HepG2 (cell line): ENCODE results near the gene CACNA2D1. TPM values are rescaled to one million over a fixed set of nuclear protein-coding genes. Genes with fewer than 3 reads are reported as not detected.
A peak's percentile ranks its signal among the peaks of the same experiment; 100 is the strongest.

Experiments used
- ATAC-seq: fragments of 200-7000 bp; cut with Tn5 transposase; 3 replicates; pipeline ENCODE4 v1.9.1; 2020; ENCODE audit warnings: mild to moderate bottlenecking, moderate library complexity
- BruUV-seq: library from RNA; stranded (reverse); fragments of 400-500 nt; replicated peaks from 2 replicates; lab custom pipeline; 2021; lab: Mats Ljungman, UMichigan
- CTCF ChIA-PET: fragments of 300-600 bp; formaldehyde crosslinking; extraction: SDS; loops from one replicate; lab custom pipeline; 2021; ENCODE audit warnings: low total read pairs, inconsistent platforms, low intra/inter-chr PET ratio; lab: Yijun Ruan, JAX
- POLR2A ChIA-PET: fragments of 350-600 bp; sonication (Branson Sonifier 250); formaldehyde crosslinking; loops from one replicate; lab custom pipeline; 2020; ENCODE audit warnings: antibody characterized with exemption, inconsistent platforms; lab: Yijun Ruan, JAX
- DNase-seq: peaks from one replicate; pipeline ENCODE4 v3.0.0-alpha.2; 2015; ENCODE audit warnings: low spot score
- FAIRE-seq: peaks from 3 replicates; lab custom pipeline; 2011; peaks lifted over from hg19 to GRCh38; lab: Jason Lieb, UNC
- H2AFZ ChIP-seq: one replicate; pipeline ENCODE4 v1.6.1; 2011; ENCODE audit warnings: low read length, inconsistent platforms
- H3K27ac ChIP-seq: fragments of 300-600 bp; 3 replicates; pipeline ENCODE4 v1.8.0; 2011; ENCODE audit warnings: mixed run types, mild to moderate bottlenecking, mixed read lengths, low read length, inconsistent platforms; ENCODE audit not compliant: insufficient read depth; ENCODE audit errors: extremely low read length
- H3K27me3 ChIP-seq, 2 experiments: fragments of 200-600 bp in 1 of 2; 2 replicates in 1 of 2; 3 replicates in 1 of 2; pipeline versions ENCODE4 v1.6.0 to v1.8.0; 2011; ENCODE audit warnings: low read length in 2 of 2, mild to moderate bottlenecking in 2 of 2, moderate library complexity in 2 of 2, inconsistent platforms in 1 of 2; ENCODE audit not compliant: insufficient read depth in 2 of 2, control insufficient read depth in 1 of 2
- H3K36me3 ChIP-seq, 2 experiments: fragments of 200-600 bp in 1 of 2; replicated peaks in 1 of 2; 2 replicates in 1 of 2; 3 replicates in 1 of 2; pipeline versions ENCODE4 v1.5.1 to v1.8.0; 2011; ENCODE audit warnings: low read length in 2 of 2, inconsistent platforms in 1 of 2; ENCODE audit not compliant: insufficient read depth in 2 of 2, control insufficient read depth in 1 of 2
- H3K4me1 ChIP-seq: 2 replicates; pipeline ENCODE4 v1.5.1; 2012; ENCODE audit warnings: low read length, inconsistent platforms; ENCODE audit not compliant: insufficient read depth
- H3K4me2 ChIP-seq: 2 replicates; pipeline ENCODE4 v1.6.0; 2011; ENCODE audit warnings: low read depth, low read length, inconsistent platforms
- H3K4me3 ChIP-seq, 3 experiments: fragments of 200-600 bp in 1 of 3; sonication (generic), shearing (Covaris generic) in 1 of 3; replicated peaks in 1 of 3; 2 replicates each; pipeline ENCODE4 v1.5.1; 2011 to 2016; ENCODE audit warnings: low read length in 3 of 3, inconsistent platforms in 2 of 3, low read depth in 2 of 3, mild to moderate bottlenecking in 2 of 3, control low read depth in 1 of 3, mixed read lengths in 1 of 3; ENCODE audit not compliant: insufficient read depth in 1 of 3
- H3K79me2 ChIP-seq: one replicate; pipeline ENCODE4 v1.6.1; 2011; ENCODE audit warnings: low read length, inconsistent platforms; ENCODE audit not compliant: insufficient read depth
- H3K9ac ChIP-seq: 2 replicates; pipeline ENCODE4 v1.6.0; 2011; ENCODE audit warnings: mild to moderate bottlenecking, low read depth, low read length, inconsistent platforms; ENCODE audit not compliant: insufficient read depth
- H3K9me3 ChIP-seq: 2 replicates; pipeline ENCODE4 v1.5.1; 2012; ENCODE audit warnings: mild to moderate bottlenecking, low read length
- H4K20me1 ChIP-seq: 2 replicates; pipeline ENCODE4 v1.6.0; 2011; ENCODE audit warnings: inconsistent platforms, mild to moderate bottlenecking, low read length, moderate library complexity; ENCODE audit not compliant: insufficient read depth
- IRX3 ChIP-seq: sonication (generic); formaldehyde crosslinking; IDR thresholded peaks from 2 replicates; pipeline ENCODE4 v1.8.1; 2023; ENCODE audit warnings: mild to moderate bottlenecking, low read depth, missing genetic modification reagents, borderline replicate concordance
- MAFF ChIP-seq: IDR thresholded peaks from 2 replicates; pipeline ENCODE4 v1.6.1; 2011; ENCODE audit warnings: low read depth, low read length, improper control_type of control experiment
- MAFK ChIP-seq, 2 experiments: IDR thresholded peaks in 1 of 2; conservative IDR thresholded peaks in 1 of 2; 2 replicates each; pipeline ENCODE4 v1.6.1; 2011; ENCODE audit warnings: improper control_type of control experiment in 2 of 2, low read length in 2 of 2
- RFXANK ChIP-seq: IDR thresholded peaks from 2 replicates; pipeline ENCODE4 v1.6.1; 2016
- SMYD3 ChIP-seq: sonication (generic); formaldehyde crosslinking; IDR thresholded peaks from 2 replicates; pipeline ENCODE4 v1.8.1; 2023; ENCODE audit warnings: mild to moderate bottlenecking, missing genetic modification reagents
- ZNF441 ChIP-seq: sonication (generic); formaldehyde crosslinking; IDR thresholded peaks from 2 replicates; pipeline ENCODE4 v1.7.0; 2021; ENCODE audit warnings: missing genetic modification reagents, borderline replicate concordance
- ZNF766 ChIP-seq: sonication (generic); formaldehyde crosslinking; IDR thresholded peaks from 2 replicates; pipeline ENCODE4 v1.5.0; 2020; ENCODE audit warnings: missing genetic modification reagents, borderline replicate concordance
- WGBS: methylation state at CpG from one replicate; pipeline ENCODE4 v1.1.6; 2017; ENCODE audit warnings: low lambda C conversion rate; 5-methylcytosine and 5-hydroxymethylcytosine counted together
- in situ Hi-C: cut with HindIII; loops from 2 replicates; pipeline ENCODE4 v1.10.0; 2017; ENCODE audit warnings: low pct_unique_long_range_greater_than_20kb; ENCODE audit not compliant: extremely low pct_ligation_motif_present
- intact Hi-C: fragments of 100-400 bp; cut with micrococcal nuclease; formaldehyde crosslinking; loops from one replicate; pipeline ENCODE4 v1.10.0; 2022; ENCODE audit not compliant: unreplicated experiment
- polyA plus RNA-seq, 8 experiments: library from polyadenylated mRNA; depleted of rRNA in 3 of 8; stranded (reverse) in 7 of 8; unstranded in 1 of 8; fragments of >200 nt; fragmentation: Illumina TruSeq in 4 of 8; extraction: Trizol in 4 of 8; gene quantifications; 2 replicates each; pipeline versions ENCODE4 v1.2.1 to v1.2.3, GENCODE V29; 2011 to 2016; ENCODE audit warnings: low read depth in 4 of 8, missing spikeins in 1 of 8, mixed read lengths in 1 of 8; ENCODE audit not compliant: insufficient read depth in 1 of 8
- total RNA-seq, 5 experiments: library from RNA; depleted of rRNA; stranded (reverse); fragments of >200 nt; fragmentation: Illumina TruSeq; extraction: Trizol; gene quantifications; 2 replicates each; pipeline ENCODE4 v1.2.3, GENCODE V29; 2016; ENCODE audit warnings: low read depth in 1 of 5
- TF ChIP-seq, protein P1 (sequence below): sonication (generic); formaldehyde crosslinking; IDR thresholded peaks from 2 replicates; pipeline ENCODE4 v1.4.0; 2020; ENCODE audit warnings: missing genetic modification reagents

The CACNA2D1 gene
- total and polyA plus RNA-seq, 2 of the 13 experiments (the other 11 are each of a cell fraction or from before 2014, with no cell fraction given) = not detected

DNA sequence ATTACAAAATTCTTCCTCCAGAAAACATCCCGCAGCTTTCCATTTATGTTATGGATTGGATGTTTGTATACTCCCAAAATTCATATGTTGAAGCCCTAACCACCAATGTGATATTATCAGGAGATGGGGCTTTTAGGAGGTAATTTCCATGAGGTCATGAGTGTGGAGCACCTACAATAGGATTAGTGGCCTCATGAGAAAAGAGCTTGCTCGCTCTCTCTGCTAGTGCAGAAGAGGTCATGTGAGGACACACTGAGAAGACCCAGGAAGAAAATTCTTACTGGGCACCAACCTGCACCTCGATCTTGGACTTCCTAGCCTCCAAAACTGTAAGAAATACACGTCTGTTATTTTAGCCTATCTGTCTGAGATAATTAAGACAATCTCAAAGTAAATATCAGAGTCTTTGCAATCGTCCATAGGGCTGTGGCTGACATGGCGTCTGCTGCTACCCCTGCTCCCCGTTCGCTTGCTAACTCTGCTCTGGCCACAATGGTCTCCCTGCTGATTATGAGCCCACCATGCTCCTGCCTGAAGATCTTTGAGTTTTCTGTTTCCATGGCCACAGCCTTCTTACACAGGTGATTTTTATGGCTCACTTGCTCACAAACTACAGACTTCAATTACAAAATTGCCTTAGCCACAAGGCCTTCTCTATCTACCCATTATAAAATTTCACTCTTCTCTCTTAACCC lies 333.3 kb downstream of the CACNA2D1 start (continued):
- TF ChIP-seq, protein P1, sequence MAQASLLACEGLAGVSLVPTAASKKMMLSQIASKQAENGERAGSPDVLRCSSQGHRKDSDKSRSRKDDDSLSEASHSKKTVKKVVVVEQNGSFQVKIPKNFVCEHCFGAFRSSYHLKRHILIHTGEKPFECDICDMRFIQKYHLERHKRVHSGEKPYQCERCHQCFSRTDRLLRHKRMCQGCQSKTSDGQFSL = no peak
- no peak for TF ChIP-seq RFXANK
- TF ChIP-seq ZNF766 (CRISPR knock-in tag) = no peak

DNA sequence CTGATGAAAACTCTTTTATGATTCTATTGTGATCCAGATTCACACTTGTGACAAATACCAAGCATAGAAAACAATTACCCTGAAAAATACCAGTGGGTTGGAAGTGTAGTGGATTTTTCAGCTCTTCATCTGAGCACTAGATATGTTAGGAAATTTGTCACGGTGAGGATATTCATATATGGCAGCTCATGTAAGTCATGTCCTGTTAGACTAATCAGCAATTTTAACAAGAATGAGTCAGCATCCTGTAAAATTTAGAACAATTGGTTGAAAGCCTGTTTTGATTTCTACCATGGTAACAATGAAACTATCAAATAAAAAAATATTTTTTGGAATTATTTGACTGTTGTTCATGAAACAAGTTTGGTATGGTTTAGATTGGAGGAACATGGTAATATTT lies 334.3 kb downstream of the CACNA2D1 start:
- peak; percentile 16; the same call in 1 of the 2 replicates for TF ChIP-seq MAFF
- peak; percentile 15 to 23; a peak in 1 of 4 replicates for TF ChIP-seq MAFK (conservative IDR thresholded peaks at IDR 0.05 in 1 of 2, IDR thresholded peaks at IDR 0.05 in 1 of 2; ENCODE audit: low read length in 2 of 2)
- TF ChIP-seq IRX3 (CRISPR knock-in tag) = no peak
- no peak for TF ChIP-seq SMYD3 (CRISPR knock-in tag)
- TF ChIP-seq ZNF441 = no peak
- 5% methylated on average over 1 of the region's 1 CpG for WGBS
- Histone ChIP-seq H2AFZ (no peak overlapping the region), H3K9me3 (no peaks in the 10 kb centered on the region), H3K4me1 (no peaks in the 10 kb centered on the region), H3K4me2 (no peak overlapping the region), H3K79me2 (no peaks in the 10 kb centered on the region), H3K27me3 (no peaks in the 10 kb centered on the region), H3K9ac (no peak overlapping the region), H3K4me3 (no peak overlapping the region), H3K36me3 (no peaks in the 10 kb centered on the region), H3K27ac (no peak overlapping the region), H4K20me1 (no peaks in the 10 kb centered on the region)
- in situ Hi-C loops = no loop called here
- FAIRE-seq (no peak), DNase-seq (no peak), ATAC-seq (no peak)
- CTCF ChIA-PET = no interaction called here
- intact Hi-C loops = no loop called here
- no TSS peak for BruUV-seq
- POLR2A ChIA-PET = no interaction called here
